ENCODE data around the gene PNMA6F.

The PNMA6F gene

DNA sequence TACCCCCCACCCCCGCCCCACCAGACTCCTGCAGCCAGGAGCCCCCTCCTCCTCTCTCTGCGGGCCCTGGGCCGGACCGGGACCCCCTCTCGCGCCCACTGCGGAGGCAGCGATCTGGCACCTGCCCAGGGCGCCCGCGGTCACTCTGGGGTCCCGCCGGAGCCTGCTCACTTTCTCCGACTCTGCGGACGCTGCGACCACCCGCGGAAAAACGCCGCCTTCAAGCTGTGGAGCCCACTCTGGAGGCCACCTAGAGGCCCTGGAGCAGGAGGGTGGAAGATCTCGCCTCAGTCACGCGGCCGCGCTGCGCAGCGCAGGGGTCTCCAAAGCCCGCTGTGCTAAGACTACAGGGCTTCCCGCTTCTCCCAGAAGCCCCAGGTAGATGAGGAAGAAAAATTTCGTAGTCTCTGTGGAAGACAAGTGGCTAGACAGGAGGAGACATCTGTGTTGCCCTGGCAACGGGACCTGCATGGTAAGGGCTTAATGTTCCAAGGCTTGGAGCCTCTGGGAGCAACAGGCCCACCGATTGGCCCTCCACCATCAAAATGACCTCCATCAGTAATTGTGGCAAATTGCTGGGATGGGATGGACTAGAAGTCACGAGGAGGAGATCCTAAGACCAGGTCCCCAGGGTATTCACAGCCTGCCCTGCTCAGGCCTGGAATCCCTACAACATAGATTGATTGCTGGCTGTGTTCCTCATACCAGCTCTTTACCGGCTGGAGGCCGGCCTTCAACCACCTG, at the start of gene PNMA6F:
TSS of gene PNMA6F (minus strand) at position 387 of the 744 bp plus-strand sequence. CDS start 1,093 bp downstream, outside the sequence.
- no peak for DNase-seq

DNA sequence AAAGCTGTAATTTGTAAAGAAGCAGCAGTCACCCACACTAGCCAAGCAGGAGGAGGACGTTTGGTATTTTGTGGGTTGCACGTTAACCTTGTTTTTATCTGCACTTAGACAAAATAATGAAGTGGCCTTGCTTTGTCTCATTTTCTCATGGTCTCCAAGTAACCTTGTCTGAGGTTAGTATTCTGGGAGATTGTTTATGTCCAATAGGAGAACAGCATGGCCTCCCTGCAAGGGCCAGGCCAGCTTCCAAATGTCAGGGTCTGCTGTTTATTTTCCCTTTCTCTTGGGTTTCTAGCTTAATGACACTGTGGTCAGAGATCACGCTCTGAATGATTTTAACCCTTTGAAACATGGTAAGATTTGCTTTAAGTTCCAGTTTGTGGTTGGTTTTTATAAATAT, 49.7 kb upstream of the PNMA6F start:
- no peak for DNase-seq

DNA sequence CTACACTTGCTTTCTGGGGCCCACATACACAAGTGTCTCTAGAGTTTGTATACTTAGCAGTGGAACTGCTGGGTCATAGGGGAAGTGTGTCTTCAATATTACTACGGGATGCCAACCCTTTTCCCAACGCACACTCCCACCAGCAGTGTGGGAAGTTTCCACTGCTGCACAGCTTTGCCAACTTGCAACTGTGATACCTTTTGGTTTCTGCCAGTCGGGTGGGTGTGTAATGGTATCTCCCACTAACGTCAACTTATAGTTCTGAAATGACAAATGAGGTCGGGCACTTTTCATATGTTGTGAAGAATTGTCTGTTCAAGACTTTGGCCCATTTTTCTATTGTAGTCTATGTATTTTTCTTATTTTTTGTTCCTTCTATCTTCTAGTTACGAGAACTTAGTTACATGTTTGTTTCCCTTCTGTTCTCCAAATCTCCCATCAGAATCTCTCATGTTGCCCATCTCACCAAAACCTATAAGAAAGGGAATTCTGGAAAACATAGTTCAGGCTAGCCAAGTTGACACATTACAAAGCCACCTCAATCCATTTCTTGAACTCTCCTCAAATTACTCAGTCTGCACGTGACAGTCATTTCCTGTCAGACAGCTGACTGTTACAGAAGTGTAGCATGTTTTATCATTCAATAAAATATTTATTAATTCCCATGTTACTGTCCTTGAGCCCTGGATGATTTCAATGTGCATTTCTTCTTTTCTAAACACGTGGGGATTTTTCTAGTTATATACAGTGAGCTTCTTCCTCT, 48.9 kb upstream of the PNMA6F start:
- DNase-seq = no peak

DNA sequence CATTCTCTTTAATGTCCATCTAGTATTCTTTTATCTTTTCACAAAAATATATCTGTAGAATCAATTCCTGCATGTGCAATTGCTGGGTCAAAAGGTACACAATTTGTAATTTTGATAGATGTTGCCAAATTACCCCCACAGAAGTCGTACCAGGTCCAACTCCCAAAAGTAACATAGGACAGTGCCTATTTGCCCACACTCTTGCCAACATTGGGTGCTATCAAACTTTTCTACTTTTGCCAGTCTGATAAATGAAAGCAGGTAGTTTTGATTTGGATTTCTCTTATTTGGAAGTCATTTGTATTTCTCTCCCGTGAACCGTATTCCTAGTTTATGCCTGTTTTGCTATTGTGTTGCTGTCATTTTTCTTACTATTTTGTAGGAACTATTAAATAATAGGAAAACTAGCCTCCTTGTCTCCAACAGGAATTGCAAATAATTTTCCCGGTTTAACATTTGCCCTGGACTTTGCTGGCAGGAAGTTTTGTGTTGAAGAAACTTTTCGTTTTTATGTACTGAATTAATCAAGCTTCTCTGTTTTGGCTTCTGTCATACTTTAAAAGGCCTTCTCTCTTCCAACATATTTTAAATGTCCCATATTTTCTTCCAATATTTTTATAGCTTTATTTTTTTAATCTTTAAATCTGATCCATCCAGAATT, 45.4 kb upstream of the PNMA6F start:
- DNase-seq = no peak

DNA sequence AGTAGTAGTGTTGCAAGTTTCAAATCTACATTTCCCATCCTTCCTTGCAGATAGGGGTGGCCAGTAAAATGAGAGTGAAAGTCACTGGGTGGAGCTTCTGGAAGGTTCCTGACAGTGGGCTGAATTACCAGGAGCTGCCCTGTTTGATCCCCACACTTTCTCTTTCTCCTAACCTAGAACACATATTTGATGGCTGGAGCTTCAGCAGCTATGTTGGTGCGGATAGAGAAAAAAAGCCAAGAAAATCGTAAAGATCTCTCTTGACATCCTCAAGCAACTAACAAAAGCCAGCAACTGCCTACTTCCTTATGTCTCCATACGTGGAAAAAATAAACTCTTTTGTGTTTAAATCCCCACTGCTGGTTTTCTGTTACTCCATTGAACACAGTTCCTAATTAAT, 44.6 kb upstream of the PNMA6F start:
- no peak for DNase-seq

DNA sequence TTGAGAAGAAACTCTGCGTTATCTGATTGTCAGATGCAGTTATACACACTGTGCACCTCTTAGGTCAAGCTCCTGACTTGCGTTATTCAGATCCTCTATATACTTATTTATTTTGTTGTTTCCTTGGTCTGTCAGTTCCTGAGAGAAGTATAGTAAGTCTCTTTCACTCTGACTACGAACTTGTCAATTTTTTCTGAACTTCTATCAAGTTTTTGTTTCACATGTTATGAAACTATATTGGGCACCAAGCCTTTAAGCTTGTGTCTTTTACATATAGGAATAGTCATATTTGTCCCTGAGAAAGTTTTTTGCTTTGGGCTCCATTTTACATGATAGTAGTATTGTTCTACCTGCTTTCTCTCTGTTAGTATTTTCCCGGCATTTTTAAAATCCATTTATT, 44.1 kb upstream of the PNMA6F start:
- DNase-seq = no peak

DNA sequence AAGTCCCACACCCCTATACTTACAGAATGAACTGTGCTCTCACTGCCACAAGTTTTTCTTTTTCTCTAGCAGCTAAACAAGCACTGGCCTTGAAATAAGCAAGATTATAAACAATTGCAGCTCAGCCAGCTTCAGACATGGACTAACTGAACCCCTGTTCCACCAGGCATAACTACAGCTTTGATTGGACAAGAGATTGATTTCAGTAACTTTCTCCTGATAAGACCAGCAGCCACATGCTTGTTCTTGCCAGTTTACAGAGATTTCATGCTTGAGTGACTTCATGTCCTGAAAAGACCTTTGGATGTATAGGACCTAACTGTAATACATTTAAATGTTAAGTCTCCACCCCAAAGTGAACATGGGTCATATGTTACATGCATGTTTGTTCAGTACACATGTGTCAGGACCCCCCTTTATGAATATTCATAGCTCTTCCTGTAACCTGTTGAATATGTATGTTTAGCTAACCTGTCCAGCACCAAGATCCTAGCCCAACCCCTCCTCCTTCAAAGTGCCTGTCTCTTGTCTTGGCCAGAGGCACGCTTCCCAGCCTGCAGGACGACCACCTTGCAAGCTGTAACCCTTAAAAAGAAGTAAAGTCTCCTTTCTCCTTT, 40.3 kb upstream of the PNMA6F start:
- DNase-seq = no peak

DNA sequence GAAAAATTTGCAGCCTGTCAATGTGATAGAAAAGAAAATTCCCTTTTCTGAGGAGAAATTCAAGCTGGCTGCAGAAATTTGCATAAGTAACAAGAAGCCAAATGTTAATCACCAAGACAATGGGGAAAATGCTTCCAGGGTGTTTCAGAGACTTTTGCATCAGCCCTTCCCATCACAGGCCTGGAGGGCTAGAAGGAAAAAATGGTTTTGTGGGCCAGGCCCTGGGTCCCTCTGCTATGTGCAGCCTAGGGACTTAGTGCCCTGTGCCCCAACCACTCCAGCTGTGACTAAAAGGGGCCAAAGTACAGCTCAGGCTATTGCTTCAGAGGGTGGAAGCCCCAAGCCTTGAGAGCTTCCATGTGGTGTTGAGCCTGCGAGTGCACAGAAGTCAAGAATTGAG, 36.3 kb upstream of the PNMA6F start:
- no peak for DNase-seq

DNA sequence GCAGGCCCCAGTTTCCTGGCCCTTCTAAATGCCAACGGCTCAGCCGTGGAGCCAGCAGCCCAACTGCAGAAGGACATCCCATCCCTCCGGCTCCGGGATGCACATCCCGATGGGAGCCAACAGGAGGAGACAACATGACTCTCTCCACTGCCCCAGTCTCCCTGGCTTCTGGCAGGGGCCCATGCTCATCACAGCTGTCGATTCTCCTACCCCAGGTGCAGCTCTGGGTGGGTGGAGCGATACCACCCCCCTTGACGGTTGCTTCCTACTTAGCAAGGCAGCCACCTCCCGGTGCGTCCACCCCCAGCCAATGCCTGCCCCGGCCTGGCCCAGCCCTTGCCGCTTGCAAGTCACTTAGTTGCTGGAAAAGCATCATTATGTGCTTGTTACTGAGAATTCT, 31.8 kb upstream of the PNMA6F start:
- DNase-seq = no peak

DNA sequence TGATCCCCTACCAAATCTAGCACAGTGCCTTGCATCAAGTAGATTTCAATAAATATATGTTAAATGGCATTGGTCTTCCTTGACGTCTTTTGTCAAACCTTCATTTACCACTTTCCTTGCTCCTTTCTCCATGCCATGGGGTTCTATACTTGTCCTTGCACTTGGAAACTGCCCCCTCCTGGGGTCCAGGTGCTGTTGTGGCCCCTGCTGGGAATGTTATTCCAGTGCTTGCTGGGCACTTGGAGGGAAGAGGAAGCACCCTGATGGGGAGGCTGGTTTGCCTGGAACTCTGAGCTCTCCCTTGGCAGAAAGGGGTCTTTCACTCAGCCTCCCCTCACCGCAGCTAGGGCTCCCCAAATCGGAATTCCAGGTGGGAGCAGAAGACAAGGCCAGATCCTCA, 31.3 kb upstream of the PNMA6F start:
- DNase-seq = no peak

DNA sequence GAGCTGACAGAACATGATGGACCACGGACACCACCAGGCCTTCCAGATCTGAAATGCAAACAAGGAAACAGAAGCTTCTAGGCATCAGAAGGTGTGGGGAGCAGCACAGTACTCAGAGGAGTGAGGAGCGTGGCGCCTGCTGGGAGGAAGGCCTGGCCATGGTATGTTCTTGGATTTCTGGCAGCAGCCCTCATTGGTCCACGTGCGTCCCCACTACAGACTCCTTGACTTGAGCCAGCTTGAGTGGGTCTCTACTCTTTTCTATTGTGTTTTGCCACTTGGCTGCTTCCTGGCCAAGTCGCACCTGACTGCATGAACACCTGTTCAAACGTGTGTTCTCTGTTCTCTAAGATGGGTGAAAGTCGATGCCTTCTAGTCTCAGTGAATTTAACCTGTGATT, 30.4 kb upstream of the PNMA6F start:
- no peak for DNase-seq

DNA sequence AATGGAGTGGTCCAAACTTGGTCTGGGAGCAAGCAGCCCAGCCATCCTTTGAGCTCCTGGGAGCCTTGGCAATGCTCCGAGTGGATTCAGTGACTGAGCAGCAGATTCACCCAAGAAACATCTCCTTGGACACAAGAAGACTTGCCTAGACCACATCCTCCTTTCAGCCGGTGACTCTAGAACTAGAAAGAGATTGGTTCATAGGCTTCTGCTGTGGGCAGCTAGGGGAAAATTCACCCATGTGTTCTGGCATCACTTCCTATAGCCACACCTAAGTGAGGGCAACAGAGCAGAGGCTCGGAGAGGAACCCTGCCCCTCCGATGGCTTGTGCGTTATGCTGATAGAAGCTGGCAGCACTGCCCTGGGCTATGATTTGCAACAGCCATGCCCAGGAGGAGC, 28.4 kb upstream of the PNMA6F start:
- no peak for DNase-seq

DNA sequence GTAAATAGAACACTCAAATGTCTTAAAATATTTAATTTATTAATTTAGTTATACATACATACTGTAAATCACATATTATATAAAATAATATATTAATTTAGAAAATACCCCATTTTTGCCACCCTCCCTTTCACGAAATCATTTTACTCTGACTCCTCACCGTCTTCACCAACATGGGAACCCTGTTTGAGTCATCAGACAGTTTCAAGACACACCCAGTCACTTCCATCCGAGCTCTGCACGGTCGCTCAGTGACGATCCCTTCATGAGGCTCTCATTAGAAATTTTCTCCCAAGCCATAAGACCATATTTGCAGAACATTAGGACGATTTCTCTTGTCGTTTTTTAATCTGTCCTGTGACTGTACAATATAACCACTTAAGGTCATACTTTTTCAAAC, 26.9 kb upstream of the PNMA6F start:
- DNase-seq = no peak

DNA sequence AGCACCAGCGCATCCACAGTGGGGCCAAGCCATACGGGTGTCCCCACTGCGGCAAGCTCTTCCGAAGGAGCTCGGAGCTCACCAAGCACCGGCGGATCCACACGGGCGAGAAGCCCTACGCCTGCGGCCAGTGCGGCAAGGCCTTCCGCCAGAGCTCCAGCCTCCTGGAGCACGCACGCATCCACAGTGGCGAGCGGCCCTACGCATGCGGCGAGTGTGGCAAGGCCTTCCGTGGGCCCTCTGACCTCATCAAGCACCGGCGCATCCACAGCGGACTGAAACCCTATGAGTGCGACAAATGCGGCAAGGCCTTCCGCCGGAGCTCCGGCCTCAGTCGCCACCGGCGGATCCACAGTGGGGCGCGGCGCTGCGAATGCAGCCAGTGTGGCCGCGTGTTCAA, 26.0 kb upstream of the PNMA6F start:
- no peak for DNase-seq

DNA sequence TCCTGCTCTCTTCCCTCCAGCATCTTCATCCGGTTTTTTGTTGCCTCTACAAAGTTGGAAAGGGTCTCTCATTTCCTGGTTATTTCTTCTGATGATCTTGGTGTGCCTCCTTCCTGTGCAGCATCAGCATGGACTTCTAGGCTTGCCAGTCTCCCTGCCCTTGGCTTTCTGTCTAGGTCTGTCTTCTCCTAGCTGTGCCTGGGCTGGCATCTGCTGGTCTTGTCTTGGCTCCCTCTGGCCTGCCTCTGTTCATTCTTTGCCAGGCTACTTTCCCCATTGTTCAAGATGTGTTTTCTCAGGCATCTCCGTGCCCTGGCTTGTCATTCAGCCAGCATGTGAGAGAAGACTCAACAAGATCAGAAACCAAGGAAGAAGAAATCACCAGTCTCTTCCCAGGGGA, 22.1 kb upstream of the PNMA6F start:
- no peak for DNase-seq

DNA sequence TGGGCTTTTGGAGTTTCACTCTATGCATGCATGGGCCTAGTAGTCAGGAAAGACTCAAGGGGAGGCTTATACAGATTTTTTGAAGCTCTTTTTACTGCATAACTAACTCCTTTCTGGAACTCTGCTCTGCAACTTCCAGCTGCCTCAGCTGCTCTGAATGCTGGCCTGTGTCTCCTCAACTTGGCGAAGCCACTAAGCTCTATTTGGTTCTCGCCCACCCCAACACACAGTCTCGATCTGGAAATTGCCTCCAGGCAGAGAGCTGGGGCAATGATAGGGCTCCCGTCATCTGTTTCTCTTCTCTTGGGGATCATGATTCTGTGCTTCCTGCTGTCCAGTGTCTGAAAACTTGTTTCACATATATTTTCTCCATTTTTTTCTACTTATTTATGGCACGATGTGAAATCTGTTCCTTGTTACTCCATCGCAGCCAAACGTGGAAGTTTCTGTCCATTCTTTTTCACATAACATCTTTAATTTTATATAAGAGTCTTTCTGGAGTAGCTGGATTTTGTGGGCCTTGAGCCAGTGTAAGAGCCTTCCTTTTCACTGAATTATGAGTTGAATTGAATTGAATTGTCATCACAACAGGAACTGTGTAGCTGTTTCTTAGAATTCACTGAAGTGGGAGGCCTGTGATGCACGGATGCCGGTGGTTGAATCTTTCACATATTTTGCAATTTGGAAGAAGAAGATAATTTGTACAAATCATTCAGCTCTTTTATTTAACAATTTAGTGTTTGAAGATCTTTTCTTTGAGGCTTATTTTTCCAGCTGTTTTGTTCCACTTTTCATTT, 21.4 kb upstream of the PNMA6F start:
- no peak for DNase-seq

DNA sequence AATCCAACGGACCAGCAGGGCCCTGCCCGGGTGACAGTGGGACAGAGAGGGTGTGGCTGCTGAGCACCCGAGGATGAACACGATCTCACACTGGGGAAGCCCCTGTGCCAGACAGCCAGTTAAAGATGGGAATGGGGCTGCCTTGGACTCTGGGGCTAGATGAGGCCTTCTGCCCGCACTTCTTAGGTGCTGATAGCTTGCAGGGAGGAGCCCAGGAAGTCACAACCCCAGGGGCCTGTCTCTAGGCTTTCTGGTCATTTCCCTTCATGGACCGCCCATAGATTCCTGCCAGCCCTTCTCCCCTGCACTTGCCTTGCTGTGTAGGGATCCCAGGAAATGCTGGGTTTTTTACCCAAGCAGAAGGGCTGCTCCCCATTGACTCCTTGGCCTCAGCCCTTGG, 18.5 kb upstream of the PNMA6F start:
- no peak for DNase-seq

DNA sequence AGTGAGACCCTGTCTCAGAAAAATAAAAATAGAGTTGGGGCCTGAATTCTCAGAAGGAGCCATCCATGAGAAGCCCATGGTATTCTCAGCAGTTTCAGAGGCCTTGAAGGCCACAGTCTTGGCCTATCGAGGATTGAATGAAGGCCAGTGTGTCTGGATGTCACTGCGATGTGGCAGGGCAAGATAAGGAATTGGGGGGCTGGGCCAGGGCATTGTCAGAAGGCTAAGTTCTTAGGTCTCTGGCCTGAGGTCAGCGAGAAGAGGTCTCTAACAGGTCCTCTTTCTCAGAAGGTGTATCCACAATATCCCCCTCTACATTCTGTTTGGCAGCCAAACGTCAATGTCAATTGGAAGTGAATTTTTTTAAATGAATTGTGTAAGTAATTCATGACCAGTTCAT, 18.1 kb upstream of the PNMA6F start:
- peak; percentile 22 for DNase-seq

DNA sequence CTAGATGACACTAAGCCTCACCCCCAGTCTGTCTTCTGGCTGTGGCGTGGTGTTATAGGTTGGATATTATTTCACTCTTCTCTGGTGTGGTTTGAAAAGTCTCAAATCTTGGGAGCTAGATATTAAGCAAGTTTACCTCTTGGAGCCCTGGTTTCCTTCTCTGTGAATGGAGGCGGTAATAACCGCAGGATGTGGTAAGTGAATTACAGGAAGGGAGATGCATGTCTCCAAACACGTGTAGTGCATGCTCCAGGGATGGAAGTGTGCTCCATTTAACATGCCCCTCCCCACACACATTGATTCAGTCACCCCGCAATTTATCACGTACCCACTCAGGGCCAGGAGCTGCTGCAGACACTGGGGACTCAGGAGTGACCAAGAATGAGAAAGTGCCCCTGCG, 17.3 kb upstream of the PNMA6F start:
- DNase-seq = no peak

DNA sequence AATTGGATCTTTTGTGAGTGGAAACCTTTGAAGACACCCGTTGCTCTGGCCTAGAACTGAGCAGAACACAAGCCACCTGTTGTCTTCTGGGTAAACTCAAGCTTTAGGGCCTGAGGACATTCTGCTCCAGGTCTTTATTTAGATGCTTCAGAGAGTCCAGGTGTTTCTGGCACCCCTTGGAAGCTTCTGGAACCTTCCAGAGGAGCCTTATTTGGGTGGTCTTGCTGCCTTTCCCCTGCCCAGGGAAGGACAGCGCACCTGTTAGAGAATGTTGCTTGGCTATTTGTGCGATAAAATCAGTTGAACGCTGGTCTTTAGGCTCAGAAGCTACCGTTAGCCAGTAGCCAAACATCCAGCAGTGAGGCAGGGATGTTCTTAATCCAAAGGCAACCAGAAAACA, 15.4 kb upstream of the PNMA6F start:
- no peak for DNase-seq

DNA sequence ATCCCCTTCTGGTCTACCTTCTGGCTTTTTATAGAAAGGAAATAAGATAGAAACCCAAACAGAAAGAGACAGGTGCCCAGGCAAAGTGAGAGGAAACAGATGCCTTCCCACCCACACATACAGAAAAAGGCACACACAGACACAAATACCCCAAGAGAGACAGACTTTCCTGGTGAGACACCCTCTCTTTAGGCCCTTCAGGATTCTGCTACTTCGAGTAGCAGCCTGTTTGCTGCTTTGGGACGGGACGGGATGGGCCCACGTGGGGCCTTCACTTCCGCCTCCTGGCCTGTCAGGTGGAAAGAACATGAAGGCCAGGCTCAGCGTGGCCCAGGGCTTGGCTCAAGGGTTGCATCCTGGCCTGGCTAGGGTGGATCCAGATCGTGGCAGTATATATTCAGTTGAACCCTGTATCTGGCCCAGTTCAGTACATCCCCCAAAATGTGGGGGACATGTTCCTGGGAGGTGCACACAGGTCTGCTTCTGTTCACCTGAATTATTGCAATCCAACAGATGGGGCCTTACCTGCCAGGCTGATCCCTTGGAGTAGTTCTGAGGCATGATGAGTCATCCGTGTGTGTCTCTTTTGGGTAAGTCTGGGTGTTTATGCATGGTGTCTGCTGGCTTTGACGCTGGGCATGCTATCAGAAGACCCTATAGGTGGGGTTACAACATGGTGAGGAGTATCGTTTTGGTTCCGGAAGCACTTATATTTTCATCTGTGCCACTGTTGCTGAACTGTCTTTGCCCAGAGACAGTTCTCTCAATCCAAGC, 14.7 kb upstream of the PNMA6F start:
- DNase-seq = no peak

All from hematopoietic multipotent progenitor cell treated with erythropoietin and hydrocortisone succinate and interleukin-3 and kit ligand, for 6 days (in vitro differentiated cells).